Airway epithelial cell (primary cell): ENCODE data around the gene KRTAP9-9. TPM values are rescaled to one million over a fixed set of nuclear protein-coding genes. Genes with fewer than 3 reads are reported as not detected.

Experiments
- total RNA-seq: library from RNA; depleted of rRNA; stranded (reverse); fragments of >200 nt; gene quantifications from 2 replicates; pipeline ENCODE4 v1.2.3, GENCODE V29; 2015

Gene KRTAP9-9
- not detected in 2 replicates for total RNA-seq

DNA sequence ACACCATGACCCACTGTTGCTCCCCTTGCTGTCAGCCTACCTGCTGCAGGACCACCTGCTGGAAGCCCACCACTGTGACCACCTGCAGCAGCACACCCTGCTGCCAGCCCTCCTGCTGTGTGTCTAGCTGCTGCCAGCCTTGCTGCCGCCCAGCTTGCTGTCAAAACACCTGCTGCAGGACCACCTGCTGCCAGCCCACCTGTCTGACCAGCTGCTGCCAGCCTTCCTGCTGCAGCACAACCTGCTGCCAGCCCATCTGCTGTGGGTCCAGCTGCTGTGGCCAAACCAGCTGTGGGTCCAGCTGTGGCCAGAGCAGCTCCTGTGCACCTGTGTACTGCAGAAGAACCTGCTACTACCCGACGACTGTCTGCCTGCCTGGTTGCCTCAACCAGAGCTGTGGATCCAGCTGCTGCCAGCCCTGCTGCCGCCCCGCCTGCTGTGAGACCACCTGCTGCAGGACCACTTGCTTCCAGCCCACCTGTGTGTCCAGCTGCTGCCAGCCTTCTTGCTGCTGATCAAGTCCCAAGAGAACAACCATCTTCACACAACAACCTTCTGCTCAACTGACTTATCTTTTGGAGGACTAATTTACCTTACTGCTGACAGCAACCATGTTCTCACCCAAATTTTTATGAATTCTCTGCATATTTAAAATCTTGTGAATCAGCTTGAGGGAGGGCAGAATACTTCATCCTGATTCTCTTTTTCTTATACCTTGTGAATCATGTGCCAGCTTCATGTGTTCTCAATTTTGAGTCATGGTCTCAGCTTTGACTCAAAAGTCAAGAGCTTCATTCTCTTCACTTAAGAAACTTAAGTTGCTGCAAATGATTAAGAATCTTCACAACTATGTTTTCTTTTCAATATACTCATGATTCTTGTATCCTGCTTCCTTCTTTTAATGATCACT is at the start of gene KRTAP9-9:
KRTAP9-9 (plus strand) TSS at position 4 of the 910 bp plus-strand sequence.

DNA sequence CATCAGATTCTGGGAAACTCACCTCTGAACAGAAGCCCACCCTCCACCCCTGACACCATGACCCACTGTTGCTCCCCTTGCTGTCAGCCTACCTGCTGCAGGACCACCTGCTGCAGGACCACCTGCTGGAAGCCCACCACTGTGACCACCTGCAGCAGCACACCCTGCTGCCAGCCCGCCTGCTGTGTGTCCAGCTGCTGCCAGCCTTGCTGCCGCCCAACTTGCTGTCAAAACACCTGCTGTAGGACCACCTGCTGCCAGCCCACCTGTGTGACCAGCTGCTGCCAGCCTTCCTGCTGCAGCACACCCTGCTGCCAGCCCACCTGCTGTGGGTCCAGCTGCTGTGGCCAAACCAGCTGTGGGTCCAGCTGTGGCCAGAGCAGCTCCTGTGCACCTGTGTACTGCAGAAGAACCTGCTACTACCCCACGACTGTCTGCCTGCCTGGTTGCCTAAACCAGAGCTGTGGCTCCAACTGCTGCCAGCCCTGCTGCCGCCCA is 28.5 kb upstream of the KRTAP9-9 start, which contains the start of gene KRTAP9-2:
KRTAP9-2 (plus strand) TSS at position 51 of the 498 bp plus-strand sequence; CDS start at position 58, 7 bp downstream.

DNA sequence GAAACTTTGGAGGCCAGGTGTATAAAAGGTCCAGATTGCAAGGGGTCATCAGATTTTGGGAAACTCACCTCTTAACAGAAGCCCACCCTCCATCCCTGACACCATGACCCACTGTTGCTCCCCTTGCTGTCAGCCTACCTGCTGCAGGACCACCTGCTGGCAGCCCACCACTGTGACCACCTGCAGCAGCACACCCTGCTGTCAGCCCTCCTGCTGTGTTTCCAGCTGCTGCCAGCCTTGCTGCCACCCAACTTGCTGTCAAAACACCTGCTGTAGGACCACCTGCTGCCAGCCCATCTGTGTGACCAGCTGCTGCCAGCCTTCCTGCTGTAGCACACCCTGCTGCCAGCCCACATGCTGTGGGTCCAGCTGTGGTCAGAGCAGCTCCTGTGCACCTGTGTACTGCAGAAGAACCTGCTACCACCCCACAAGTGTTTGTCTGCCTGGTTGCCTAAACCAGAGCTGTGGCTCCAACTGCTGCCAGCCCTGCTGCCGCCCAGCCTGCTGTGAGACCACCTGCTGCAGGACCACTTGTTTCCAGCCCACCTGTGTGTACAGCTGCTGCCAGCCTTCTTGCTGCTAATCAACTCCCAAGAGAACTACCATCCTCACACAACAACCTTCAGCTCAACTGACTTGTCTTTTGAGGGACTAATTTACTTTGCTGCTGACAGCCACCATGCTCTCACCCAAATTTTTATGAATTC is 22.6 kb upstream of the KRTAP9-9 start, which contains the start of gene KRTAP9-3:
KRTAP9-3 (plus strand) TSS at position 51 of the 707 bp plus-strand sequence; CDS start at position 104, 53 bp downstream.

GRCh38 chr17:41237949-41238437 is 17.2 kb upstream of the KRTAP9-9 start, which contains the start of gene KRTAP9-8:
Gene KRTAP9-8, plus strand, starts transcription at chr17:41237999. Its CDS starts 53 bp downstream, at chr17:41238052.

GRCh38 chr17:41249637-41250240 is 5.4 kb upstream of the KRTAP9-9 start, which contains the start of gene KRTAP9-4:
Gene KRTAP9-4, plus strand, starts transcription at chr17:41249687. Its CDS starts 34 bp downstream, at chr17:41249721.

GRCh38 chr17:41265078-41265477 is 9.9 kb downstream of the KRTAP9-9 start, which contains the start of gene KRTAP9-6:
Gene KRTAP9-6, plus strand, starts transcription at chr17:41265378. Its CDS starts 0 bp downstream, at chr17:41265378.

GRCh38 chr17:41275648-41276190 is 20.5 kb downstream of the KRTAP9-9 start, which contains the start of gene KRTAP9-7:
Gene KRTAP9-7, plus strand, starts transcription at chr17:41275698. Its CDS starts 0 bp downstream, at chr17:41275698.

GRCh38 chr17:41301916-41302901 is 47.0 kb downstream of the KRTAP9-9 start, which contains the start of gene KRTAP29-1:
Gene KRTAP29-1, minus strand, starts transcription at chr17:41302851. Its CDS starts 0 bp downstream, at chr17:41302851.

Other genes with a start within 250 kb of the KRTAP9-9 start
- gene KRTAP3-1, start 246.3 kb upstream of the KRTAP9-9 start, total RNA-seq = not detected in 2 replicates
- not detected in 2 replicates for gene KRTAP1-5, start 228.2 kb upstream of the KRTAP9-9 start, total RNA-seq
- not detected in 2 replicates for gene KRTAP1-4, start 225.2 kb upstream of the KRTAP9-9 start, total RNA-seq
- gene KRTAP1-3, start 220.5 kb upstream of the KRTAP9-9 start, total RNA-seq = not detected in 2 replicates
- gene KRTAP1-1, start 213.9 kb upstream of the KRTAP9-9 start, total RNA-seq = not detected in 2 replicates
- gene KRTAP2-1, start 208.1 kb upstream of the KRTAP9-9 start, total RNA-seq = not detected in 2 replicates
- not detected in 2 replicates for gene KRTAP2-2, start 200.2 kb upstream of the KRTAP9-9 start, total RNA-seq
- gene KRTAP2-3, start 195.3 kb upstream of the KRTAP9-9 start, total RNA-seq = 0.21 and 0.84 TPM in 2 replicates
- not detected in 2 replicates for gene KRTAP2-4, start 189.5 kb upstream of the KRTAP9-9 start, total RNA-seq
- gene KRTAP4-7, start 171.2 kb upstream of the KRTAP9-9 start, total RNA-seq = not detected in 2 replicates
- not detected in 2 replicates for gene KRTAP4-8, start 157.2 kb upstream of the KRTAP9-9 start, total RNA-seq
- not detected in 2 replicates for gene KRTAP4-16, start 153.2 kb upstream of the KRTAP9-9 start, total RNA-seq
- gene KRTAP4-9, start 150.0 kb upstream of the KRTAP9-9 start, total RNA-seq = not detected in 2 replicates
- gene KRTAP4-11, start 137.0 kb upstream of the KRTAP9-9 start, total RNA-seq = not detected in 2 replicates
- not detected in 2 replicates for gene KRTAP4-12, start 131.2 kb upstream of the KRTAP9-9 start, total RNA-seq
- not detected in 2 replicates for gene KRTAP4-6, start 114.8 kb upstream of the KRTAP9-9 start, total RNA-seq
- gene KRTAP4-5, start 105.6 kb upstream of the KRTAP9-9 start, total RNA-seq = not detected in 2 replicates
- gene KRTAP4-4, start 94.6 kb upstream of the KRTAP9-9 start, total RNA-seq = not detected in 2 replicates
- gene KRTAP4-3, start 87.2 kb upstream of the KRTAP9-9 start, total RNA-seq = not detected in 2 replicates
- gene KRTAP4-2, start 77.2 kb upstream of the KRTAP9-9 start, total RNA-seq = not detected in 2 replicates
- gene KRTAP4-1, start 70.5 kb upstream of the KRTAP9-9 start, total RNA-seq = not detected in 2 replicates
- gene KRTAP9-1, start 65.5 kb upstream of the KRTAP9-9 start, total RNA-seq = not detected in 2 replicates
- not detected in 2 replicates for gene KRTAP9-2, start 28.7 kb upstream of the KRTAP9-9 start, total RNA-seq
- gene KRTAP9-3, start 22.9 kb upstream of the KRTAP9-9 start, total RNA-seq = not detected in 2 replicates
- not detected in 2 replicates for gene KRTAP9-8, start 17.4 kb upstream of the KRTAP9-9 start, total RNA-seq
- gene KRTAP9-4, start 5.7 kb upstream of the KRTAP9-9 start, total RNA-seq = not detected in 2 replicates
- gene KRTAP9-6, start 10.0 kb downstream of the KRTAP9-9 start, total RNA-seq = not detected in 2 replicates
- gene KRTAP9-7, start 20.3 kb downstream of the KRTAP9-9 start, total RNA-seq = not detected in 2 replicates
- not detected in 2 replicates for gene KRTAP29-1, start 47.5 kb downstream of the KRTAP9-9 start, total RNA-seq
- not detected in 2 replicates for gene KRTAP16-1, start 53.9 kb downstream of the KRTAP9-9 start, total RNA-seq
- gene KRTAP17-1, start 60.3 kb downstream of the KRTAP9-9 start, total RNA-seq = not detected in 2 replicates
- 0.35 TPM in 1 of 2 replicates, not detected in the other for gene KRT33A, start 95.4 kb downstream of the KRTAP9-9 start, total RNA-seq
- gene KRT33B, start 114.4 kb downstream of the KRTAP9-9 start, total RNA-seq = not detected in 2 replicates
- gene KRT34, start 126.9 kb downstream of the KRTAP9-9 start, total RNA-seq = 0.35 TPM in 1 of 2 replicates, not detected in the other
- 0.05 and 0.28 TPM in 2 replicates for gene KRT31, start 142.2 kb downstream of the KRTAP9-9 start, total RNA-seq
- gene KRT37, start 169.2 kb downstream of the KRTAP9-9 start, total RNA-seq = not detected in 2 replicates
- not detected in 2 replicates for gene KRT38, start 185.6 kb downstream of the KRTAP9-9 start, total RNA-seq
- 0.21 TPM in 1 of 2 replicates, not detected in the other for gene KRT32, start 212.0 kb downstream of the KRTAP9-9 start, total RNA-seq
- not detected in 2 replicates for gene KRT35, start 225.8 kb downstream of the KRTAP9-9 start, total RNA-seq
- gene KRT36, start 234.5 kb downstream of the KRTAP9-9 start, total RNA-seq = not detected in 2 replicates